A172 (cell line): ENCODE results near the gene GGT6. TPM values are rescaled to one million over a fixed set of nuclear protein-coding genes. Genes with fewer than 3 reads are reported as not detected.
A peak's percentile ranks its signal among the peaks of the same experiment; 100 is the strongest.
"Not testable (repeated sequence)": the region's sequence is repeated elsewhere in the genome, so short reads cannot be mapped to it uniquely, and the experiment has no call there.

ENCODE experiments used
- DNase-seq: peaks from one replicate; pipeline ENCODE4 v3.0.0-alpha.2; 2015; ENCODE audit warnings: low spot score
- total RNA-seq: library from RNA; depleted of rRNA; stranded (reverse); fragments of >200 nt; shearing (Covaris generic); gene quantifications from 2 replicates; pipeline ENCODE4 v1.2.3, GENCODE V29; 2014

GGT6 gene
- total RNA-seq, 1 experiment from 2014 or later: not detected

- DNase-seq: no peak
Observed at GRCh38 chr17:4592240-4593005, 32.0 kb upstream of the GGT6 start.

- DNase-seq: peak; percentile 67
Observed at GRCh38 chr17:4591529-4591928, 31.2 kb upstream of the GGT6 start.

- no peak for DNase-seq
Observed at GRCh38 chr17:4590981-4591453, 30.6 kb upstream of the GGT6 start.

- not testable (repeated sequence) for DNase-seq
Observed at GRCh38 chr17:4590042-4590441, 29.7 kb upstream of the GGT6 start.

GRCh38 chr17:4588898-4589625 lies 28.7 kb upstream of the GGT6 start:
- no peak for DNase-seq

GRCh38 chr17:4588391-4588790 lies 28.0 kb upstream of the GGT6 start:
- no peak for DNase-seq

GRCh38 chr17:4587803-4588202 lies 27.4 kb upstream of the GGT6 start:
- DNase-seq: no peak

- DNase-seq: no peak
Observed at GRCh38 chr17:4587195-4587594, 26.8 kb upstream of the GGT6 start.

GRCh38 chr17:4586043-4586442 lies 25.7 kb upstream of the GGT6 start:
- DNase-seq: no peak

GRCh38 chr17:4585638-4585994 lies 25.2 kb upstream of the GGT6 start:
- DNase-seq: no peak

GRCh38 chr17:4584917-4585637 lies 24.7 kb upstream of the GGT6 start:
- no peak for DNase-seq

- DNase-seq: no peak
Observed at GRCh38 chr17:4584101-4584916, 23.9 kb upstream of the GGT6 start, which contains the start of gene SMTNL2. Gene SMTNL2, plus strand, starts transcription at chr17:4584529. Its CDS starts 77 bp downstream, at chr17:4584606.

GRCh38 chr17:4583782-4584100 lies 23.4 kb upstream of the GGT6 start:
- no peak for DNase-seq

GRCh38 chr17:4583206-4583605 lies 22.8 kb upstream of the GGT6 start:
- DNase-seq: no peak

GRCh38 chr17:4582691-4583090 lies 22.3 kb upstream of the GGT6 start:
- no peak for DNase-seq

GRCh38 chr17:4582101-4582501 lies 21.7 kb upstream of the GGT6 start:
- DNase-seq: no peak

- no peak for DNase-seq
Observed at GRCh38 chr17:4580291-4580690, 19.9 kb upstream of the GGT6 start.

GRCh38 chr17:4579678-4580077 lies 19.3 kb upstream of the GGT6 start:
- no peak for DNase-seq

GRCh38 chr17:4578349-4578748 lies 18.0 kb upstream of the GGT6 start:
- DNase-seq: not testable (repeated sequence)

- no peak for DNase-seq
Observed at GRCh38 chr17:4577386-4577993, 17.1 kb upstream of the GGT6 start.

GRCh38 chr17:4576729-4577322 lies 16.4 kb upstream of the GGT6 start:
- DNase-seq: no peak
